Endothelial cell of hepatic sinusoid (primary cell): Measurements from ENCODE around the gene TBC1D25.

Experiments
- in situ Hi-C: cut with HindIII; loops from 2 replicates; pipeline ENCODE4 v1.10.0; 2017; ENCODE audit warnings: low sequenced_read_pairs

The TBC1D25 gene

DNA sequence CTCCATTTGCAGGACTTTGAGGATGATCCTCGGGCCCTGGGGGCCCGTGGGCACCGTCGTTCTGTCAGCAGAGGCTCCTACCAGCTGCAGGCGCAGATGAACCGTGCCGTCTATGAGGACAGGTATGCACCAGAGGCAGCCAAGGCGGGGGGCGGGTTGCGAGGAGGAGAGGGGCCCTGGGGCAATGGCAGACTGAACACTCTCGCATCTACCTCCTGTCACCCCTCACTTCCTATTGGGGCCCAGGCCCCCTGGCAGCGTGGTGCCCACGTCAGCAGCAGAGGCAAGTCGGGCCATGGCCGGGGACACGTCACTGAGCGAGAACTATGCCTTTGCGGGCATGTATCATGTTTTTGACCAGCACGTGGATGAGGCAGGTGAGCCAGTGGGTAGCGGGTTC is 59.8 kb downstream of the TBC1D25 start:
- in situ Hi-C loops: no loop called here

DNA sequence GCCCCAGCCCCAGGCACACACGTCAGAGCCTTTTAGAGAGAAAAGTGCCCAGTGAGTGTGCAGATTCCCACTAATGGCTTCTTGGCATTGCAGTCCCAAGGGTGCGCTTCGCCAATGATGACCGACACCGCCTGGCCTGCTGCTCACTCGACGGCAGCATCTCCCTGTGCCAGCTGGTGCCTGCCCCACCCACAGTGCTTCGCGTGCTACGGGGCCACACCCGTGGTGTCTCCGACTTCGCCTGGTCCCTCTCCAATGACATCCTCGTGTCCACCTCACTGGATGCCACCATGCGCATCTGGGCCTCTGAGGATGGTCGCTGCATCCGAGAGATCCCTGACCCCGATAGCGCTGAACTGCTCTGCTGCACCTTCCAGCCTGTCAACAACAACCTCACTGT is 60.7 kb downstream of the TBC1D25 start:
- in situ Hi-C loops: no loop called here

DNA sequence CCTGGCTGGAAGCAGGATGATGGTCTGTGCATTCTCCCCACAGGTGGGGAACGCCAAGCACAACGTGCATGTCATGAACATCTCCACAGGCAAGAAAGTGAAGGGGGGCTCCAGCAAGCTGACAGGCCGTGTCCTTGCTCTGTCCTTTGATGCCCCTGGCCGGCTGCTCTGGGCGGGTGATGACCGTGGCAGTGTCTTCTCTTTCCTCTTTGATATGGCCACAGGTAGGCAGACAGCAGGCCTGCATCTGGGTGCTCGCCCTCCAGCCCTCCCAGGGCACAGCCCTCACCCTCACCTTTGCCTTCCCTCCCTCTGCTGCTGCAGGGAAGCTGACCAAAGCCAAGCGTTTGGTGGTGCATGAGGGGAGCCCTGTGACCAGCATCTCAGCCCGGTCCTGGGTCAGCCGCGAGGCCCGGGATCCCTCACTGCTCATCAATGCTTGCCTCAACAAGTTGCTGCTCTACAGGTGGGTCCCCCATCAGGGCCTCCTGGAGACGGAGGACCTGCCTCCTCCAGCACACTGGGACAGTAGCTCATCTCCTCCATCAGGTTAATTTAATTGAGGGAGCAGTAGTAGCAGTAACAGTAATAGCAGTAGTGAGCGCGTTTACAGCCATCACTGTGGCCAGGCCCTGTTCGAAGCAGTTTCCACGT is 62.4 kb downstream of the TBC1D25 start:
- in situ Hi-C loops: no loop called here

- in situ Hi-C loops: no loop called here
These were observed 65.2 kb downstream of the TBC1D25 start for GRCh38 chrX:48604701-48605100.

- in situ Hi-C loops: no loop called here
These were observed 66.6 kb downstream of the TBC1D25 start for GRCh38 chrX:48606091-48606490.

- in situ Hi-C loops: no loop called here
These were observed 72.2 kb downstream of the TBC1D25 start for GRCh38 chrX:48611703-48612102.
